Endothelial cell of umbilical vein (primary cell): Measurements from ENCODE around the gene CHTF8. TPM values are rescaled to one million over a fixed set of nuclear protein-coding genes. Genes with fewer than 3 reads are reported as not detected.

ENCODE experiments used
- BruUV-seq: library from RNA; stranded (reverse); fragments of 400-500 nt; replicated peaks from 2 replicates; lab custom pipeline; 2021; lab: Mats Ljungman, UMichigan
- CTCF ChIA-PET: fragments of 300-600, 350-600 bp; sonication (Branson Sonifier 250); formaldehyde crosslinking; loops from one replicate; lab custom pipeline; 2021; ENCODE audit warnings: antibody characterized with exemption, inconsistent platforms; lab: Charles Lee
- POLR2A ChIA-PET: fragments of 300-600, 350-600 bp; sonication (Branson Sonifier 250); formaldehyde crosslinking; loops from one replicate; lab custom pipeline; 2021; ENCODE audit warnings: antibody characterized with exemption, inconsistent platforms; lab: Charles Lee
- DNase-seq: peaks from one replicate; pipeline ENCODE4 v3.0.0-alpha.2; 2011; ENCODE audit warnings: low read depth, low spot score
- FAIRE-seq: peaks from 2 replicates; lab custom pipeline; 2011; peaks lifted over from hg19 to GRCh38; lab: Jason Lieb, UNC
- H2AFZ ChIP-seq: 2 replicates; pipeline ENCODE4 v1.6.0; 2012; ENCODE audit warnings: low read depth, low read length, control low read depth, inconsistent platforms
- H3K27ac ChIP-seq: 2 replicates; pipeline ENCODE4 v1.5.1; 2011; ENCODE audit warnings: low read depth, mild to moderate bottlenecking, control low read depth, low read length, moderate library complexity; ENCODE audit not compliant: insufficient read depth
- H3K27me3 ChIP-seq, 2 experiments: 2 replicates each; pipeline versions ENCODE4 v1.6.0 to v1.6.1; 2011; ENCODE audit warnings: low read length in 2 of 2, mixed read lengths in 1 of 2; ENCODE audit not compliant: control insufficient read depth in 2 of 2, insufficient read depth in 2 of 2
- H3K36me3 ChIP-seq, 2 experiments: 2 replicates in 1 of 2; 3 replicates in 1 of 2; pipeline ENCODE4 v1.5.1; 2011; ENCODE audit warnings: low read length in 2 of 2, mild to moderate bottlenecking in 1 of 2, moderate library complexity in 1 of 2; ENCODE audit not compliant: control insufficient read depth in 2 of 2, insufficient read depth in 2 of 2; ENCODE audit errors: extremely low read depth in 1 of 2
- H3K4me1 ChIP-seq: 3 replicates; pipeline ENCODE4 v1.5.1; 2011; ENCODE audit warnings: mild to moderate bottlenecking, low read length; ENCODE audit not compliant: control insufficient read depth, insufficient read depth; ENCODE audit errors: extremely low read depth
- H3K4me2 ChIP-seq: 2 replicates; pipeline ENCODE4 v1.6.1; 2011; ENCODE audit warnings: low read length, control low read depth, mixed read lengths; ENCODE audit not compliant: insufficient read depth
- H3K4me3 ChIP-seq, 3 experiments: fragments of 200-600 bp in 1 of 3; sonication (generic), shearing (Covaris generic) in 1 of 3; replicated peaks in 1 of 3; 2 replicates each; pipeline ENCODE4 v1.5.1; 2011 to 2016; ENCODE audit warnings: control low read depth in 3 of 3, low read length in 3 of 3, mild to moderate bottlenecking in 2 of 3, inconsistent platforms in 1 of 3, low read depth in 1 of 3, moderate library complexity in 1 of 3; ENCODE audit not compliant: insufficient read depth in 1 of 3
- H3K79me2 ChIP-seq: 2 replicates; pipeline ENCODE4 v1.6.0; 2012; ENCODE audit warnings: low read length, inconsistent platforms; ENCODE audit not compliant: control insufficient read depth, insufficient read depth
- H3K9ac ChIP-seq: replicated peaks from 2 replicates; pipeline ENCODE3; 2011; ENCODE audit warnings: low read length, control low read depth; ENCODE audit not compliant: insufficient read depth; ENCODE audit errors: extremely low read depth
- H3K9me1 ChIP-seq: replicated peaks from 3 replicates; pipeline ENCODE4 v1.6.0; 2011; ENCODE audit warnings: mild to moderate bottlenecking, low read length; ENCODE audit not compliant: control insufficient read depth, insufficient read depth; ENCODE audit errors: extremely low read depth
- H3K9me3 ChIP-seq: replicated peaks from 2 replicates; pipeline ENCODE4 v1.5.1; 2012; ENCODE audit warnings: low read length, inconsistent platforms; ENCODE audit not compliant: control insufficient read depth, insufficient read depth
- H4K20me1 ChIP-seq: replicated peaks from 2 replicates; pipeline ENCODE3; 2011; ENCODE audit warnings: mild to moderate bottlenecking, low read length; ENCODE audit not compliant: control insufficient read depth, insufficient read depth; ENCODE audit errors: extremely low read depth
- EZH2 ChIP-seq: IDR thresholded peaks from 2 replicates; pipeline ENCODE4 v1.6.1; 2012; ENCODE audit warnings: borderline replicate concordance, low read depth, mild to moderate bottlenecking, moderate library complexity, low read length, inconsistent platforms; ENCODE audit not compliant: severe bottlenecking
- FOS ChIP-seq: IDR thresholded peaks from 2 replicates; pipeline ENCODE4 v1.6.1; 2011; ENCODE audit warnings: mild to moderate bottlenecking, low read length, moderate library complexity, borderline replicate concordance; ENCODE audit not compliant: insufficient read depth
- GATA2 ChIP-seq: IDR thresholded peaks from 2 replicates; pipeline ENCODE4 v1.7.0; 2011; ENCODE audit warnings: low read depth, mild to moderate bottlenecking, moderate library complexity, mixed read lengths, low read length; ENCODE audit not compliant: insufficient read length, insufficient read depth
- JUN ChIP-seq: IDR thresholded peaks from 2 replicates; pipeline ENCODE4 v1.6.1; 2011; ENCODE audit warnings: borderline replicate concordance, low read depth; ENCODE audit not compliant: insufficient read length, insufficient read depth
- MAX ChIP-seq: IDR thresholded peaks from 2 replicates; pipeline ENCODE4 v1.6.1; 2011; ENCODE audit not compliant: insufficient read depth, insufficient read length
- MYC ChIP-seq: IDR thresholded peaks from one replicate; pipeline ENCODE4 v1.6.1; 2011; ENCODE audit warnings: mild to moderate bottlenecking, low read depth, low read length
- POLR2A ChIP-seq: IDR thresholded peaks from 2 replicates; pipeline ENCODE4 v1.6.1; 2012; ENCODE audit warnings: low read depth, mild to moderate bottlenecking, control low read depth, low read length
- POLR2AphosphoS5 ChIP-seq: IDR thresholded peaks from 2 replicates; pipeline ENCODE4 v1.6.1; 2012; ENCODE audit warnings: low read depth, mild to moderate bottlenecking, control low read depth, low read length, moderate library complexity; ENCODE audit not compliant: insufficient read depth
- dilution Hi-C: fragments of 300-500 bp; cut with MboI; formaldehyde crosslinking; loops from one replicate; pipeline ENCODE4 v1.15.0; 2019; ENCODE audit warnings: low sequenced_read_pairs; ENCODE audit not compliant: extremely low pct_ligation_motif_present
- intact Hi-C: fragments of 100-400 bp; cut with micrococcal nuclease; formaldehyde crosslinking; loops from one replicate; pipeline ENCODE4 v1.10.0; 2022
- polyA plus RNA-seq, 4 experiments: library from polyadenylated mRNA; depleted of rRNA in 3 of 4; stranded (reverse) in 3 of 4; unstranded in 1 of 4; fragments of >200 nt; gene quantifications; 2 replicates each; pipeline versions ENCODE4 v1.2.1 to v1.2.3, GENCODE V29; 2011 to 2012; ENCODE audit warnings: missing spikeins in 1 of 4
- total RNA-seq: library from RNA; stranded (reverse); gene quantifications from 2 replicates; pipeline ENCODE4 v1.2.3, GENCODE V29; 2021
- TF ChIP-seq, protein P1 (sequence below), 2 donors: IDR thresholded peaks; 1 replicate in 1 of 2; 2 replicates in 1 of 2; pipeline ENCODE4 v1.5.1; 2011; ENCODE audit warnings: low read length in 2 of 2, mild to moderate bottlenecking in 2 of 2, moderate library complexity in 2 of 2, control low read depth in 1 of 2, inconsistent platforms in 1 of 2, low read depth in 1 of 2; ENCODE audit not compliant: insufficient read depth in 1 of 2; ENCODE audit errors: extremely low read depth in 1 of 2

The CHTF8 gene
- total and polyA plus RNA-seq, 2 donors (not counting 3 experiments of a cell fraction or from before 2014, with no cell fraction given) = 128 to 131 TPM

GRCh38 chr16:69120096-69120664, 12.2 kb downstream of the CHTF8 start:
- Histone ChIP-seq H2AFZ (no peak overlapping the region), H3K9me3 (no peaks in the 10 kb centered on the region), H3K27ac (no peak overlapping the region), H3K79me2 (peaks cover 10% of the 10 kb centered on the region), H3K4me3 (no peak overlapping the region), H3K36me3 (peaks cover 2 to 26% of the 10 kb centered on the region in 2 experiments), H3K4me1 (peaks cover 13% of the 10 kb centered on the region), H3K9ac (no peak overlapping the region), H3K27me3 (no peaks in the 10 kb centered on the region), H4K20me1 (peaks cover 6% of the 10 kb centered on the region), H3K4me2 (no peak overlapping the region), H3K9me1 (no peaks in the 10 kb centered on the region)
- ChIA-PET POLR2A (no interaction called here), CTCF (interaction anchor here (1.3 to 6.8 kb wide), 3 partner anchors 10 to 273 kb away, joined by 3 to 114 read pairs (median 107); no protein-coding TSS in a partner anchor)
- no peak for DNase-seq
- no peak for FAIRE-seq
- no TSS peak for BruUV-seq
- TF ChIP-seq, protein P1, sequence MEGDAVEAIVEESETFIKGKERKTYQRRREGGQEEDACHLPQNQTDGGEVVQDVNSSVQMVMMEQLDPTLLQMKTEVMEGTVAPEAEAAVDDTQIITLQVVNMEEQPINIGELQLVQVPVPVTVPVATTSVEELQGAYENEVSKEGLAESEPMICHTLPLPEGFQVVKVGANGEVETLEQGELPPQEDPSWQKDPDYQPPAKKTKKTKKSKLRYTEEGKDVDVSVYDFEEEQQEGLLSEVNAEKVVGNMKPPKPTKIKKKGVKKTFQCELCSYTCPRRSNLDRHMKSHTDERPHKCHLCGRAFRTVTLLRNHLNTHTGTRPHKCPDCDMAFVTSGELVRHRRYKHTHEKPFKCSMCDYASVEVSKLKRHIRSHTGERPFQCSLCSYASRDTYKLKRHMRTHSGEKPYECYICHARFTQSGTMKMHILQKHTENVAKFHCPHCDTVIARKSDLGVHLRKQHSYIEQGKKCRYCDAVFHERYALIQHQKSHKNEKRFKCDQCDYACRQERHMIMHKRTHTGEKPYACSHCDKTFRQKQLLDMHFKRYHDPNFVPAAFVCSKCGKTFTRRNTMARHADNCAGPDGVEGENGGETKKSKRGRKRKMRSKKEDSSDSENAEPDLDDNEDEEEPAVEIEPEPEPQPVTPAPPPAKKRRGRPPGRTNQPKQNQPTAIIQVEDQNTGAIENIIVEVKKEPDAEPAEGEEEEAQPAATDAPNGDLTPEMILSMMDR (IDR thresholded peaks at IDR 0.05; ENCODE audit: extremely low read depth in 1 of 2, insufficient read depth in 1 of 2, low read depth in 1 of 2, low read length in 2 of 2) = no peak
- no peak for TF ChIP-seq MAX
- dilution Hi-C loops (no loop called here), intact Hi-C loops (no loop called here)

- H3K36me3 ChIP-seq = peaks cover 2 to 26% of the 10 kb centered on the region in 2 experiments
- no peak overlapping the region for H2AFZ ChIP-seq
- H3K9ac ChIP-seq = no peak overlapping the region
- DNase-seq (no peak), FAIRE-seq (no peak)
- intact Hi-C loops = no loop called here
- no peaks in the 10 kb centered on the region for H3K27me3 ChIP-seq
- H3K4me2 ChIP-seq = no peak overlapping the region
- dilution Hi-C loops = no loop called here
- peaks cover 13% of the 10 kb centered on the region for H3K4me1 ChIP-seq
- ChIA-PET CTCF (interaction anchor here (1.0 to 1.6 kb wide), 3 partner anchors 11 to 272 kb away, joined by 3 to 7 read pairs (median 5); no protein-coding TSS in a partner anchor), POLR2A (no interaction called here)
- H3K4me3 ChIP-seq = no peak overlapping the region
- H3K79me2 ChIP-seq = peaks cover 8% of the 10 kb centered on the region
- no TSS peak for BruUV-seq
- H3K27ac ChIP-seq = no peak overlapping the region
- peaks cover 6% of the 10 kb centered on the region for H4K20me1 ChIP-seq
- H3K9me1 ChIP-seq = no peaks in the 10 kb centered on the region
- no peaks in the 10 kb centered on the region for H3K9me3 ChIP-seq
- TF ChIP-seq POLR2A (no peak), FOS (no peak), GATA2 (no peak), EZH2 (no peak), MYC (no peak), JUN (no peak), MAX (no peak), POLR2AphosphoS5 (no peak)
- TF ChIP-seq, protein P1 (IDR thresholded peaks at IDR 0.05; ENCODE audit: extremely low read depth in 1 of 2, insufficient read depth in 1 of 2, low read depth in 1 of 2, low read length in 2 of 2) = no peak
Measured at GRCh38 chr16:69119536-69119935, 12.9 kb downstream of the CHTF8 start.
